ENCODE results near the gene KRTAP5-8.
"Not testable (repeated sequence)": the region's sequence is repeated elsewhere in the genome, so short reads cannot be mapped to it uniquely, and the experiment has no call there.

Gene KRTAP5-8

DNA sequence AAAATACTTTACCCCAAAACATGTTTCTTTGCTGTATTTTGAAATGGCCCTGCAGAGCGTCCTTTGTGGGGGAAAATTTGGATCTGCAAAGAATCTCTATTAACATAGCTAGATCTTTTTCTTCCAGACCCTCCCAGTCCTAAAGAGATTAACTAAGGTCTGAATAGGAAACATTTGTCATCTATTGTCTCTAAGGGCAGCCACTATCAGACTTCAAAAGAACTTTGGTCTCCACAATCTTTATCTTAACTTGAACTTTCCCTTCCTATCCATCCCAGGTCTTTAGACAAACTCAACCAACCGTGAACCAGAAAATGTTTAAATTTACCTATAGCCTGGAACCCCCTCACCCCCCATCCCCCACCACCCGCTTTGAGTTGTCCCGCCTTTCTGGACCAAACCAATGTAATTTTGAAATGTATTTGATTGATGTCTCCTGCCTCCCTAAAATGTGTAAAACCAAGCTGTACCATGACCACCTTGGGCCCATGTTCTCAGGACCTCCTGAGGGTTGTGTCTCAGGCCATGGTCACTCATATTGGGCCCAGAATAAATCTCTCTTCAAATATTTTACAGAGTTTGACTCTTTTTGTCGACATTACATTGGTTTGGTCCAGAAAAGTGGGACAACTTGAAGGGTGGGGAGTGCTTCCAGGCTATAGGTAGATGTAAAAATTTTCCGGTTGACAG is 6.8 kb downstream of the KRTAP5-8 start:
- DNase-seq = no peak

GRCh38 chr11:71545405-71545966 is 7.7 kb downstream of the KRTAP5-8 start:
- DNase-seq = no peak

DNA sequence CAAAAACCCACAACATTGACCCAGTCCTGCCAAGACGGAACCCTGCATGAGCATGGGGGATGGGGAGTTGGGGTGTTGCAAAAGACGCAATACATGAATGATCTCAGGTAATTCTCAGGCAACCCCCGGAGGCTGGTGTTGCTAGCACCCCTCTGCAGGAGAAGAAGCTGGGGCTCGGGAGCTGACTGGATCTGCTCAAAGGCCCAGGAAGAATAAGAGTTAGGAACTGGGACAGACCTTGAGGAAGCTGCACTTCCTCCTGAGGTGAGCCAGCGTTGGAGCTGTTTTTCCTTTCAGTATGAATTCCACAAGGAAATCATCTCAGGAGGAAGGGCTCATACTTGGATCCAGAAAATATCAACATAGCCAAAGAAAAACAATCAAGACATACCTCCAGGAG is 10.3 kb downstream of the KRTAP5-8 start, which contains the start of gene KRTAP5-9:
Gene KRTAP5-9 (plus strand): TSS at position 301 of the 400 bp plus-strand sequence. CDS start 238 bp downstream, outside the sequence.
- DNase-seq = no peak

DNA sequence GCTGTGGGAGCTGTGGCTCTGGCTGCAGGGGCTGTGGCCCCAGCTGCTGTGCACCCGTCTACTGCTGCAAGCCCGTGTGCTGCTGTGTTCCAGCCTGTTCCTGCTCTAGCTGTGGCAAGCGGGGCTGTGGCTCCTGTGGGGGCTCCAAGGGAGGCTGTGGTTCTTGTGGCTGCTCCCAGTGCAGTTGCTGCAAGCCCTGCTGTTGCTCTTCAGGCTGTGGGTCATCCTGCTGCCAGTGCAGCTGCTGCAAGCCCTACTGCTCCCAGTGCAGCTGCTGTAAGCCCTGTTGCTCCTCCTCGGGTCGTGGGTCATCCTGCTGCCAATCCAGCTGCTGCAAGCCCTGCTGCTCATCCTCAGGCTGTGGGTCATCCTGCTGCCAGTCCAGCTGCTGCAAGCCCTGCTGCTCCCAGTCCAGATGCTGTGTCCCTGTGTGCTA is 10.9 kb downstream of the KRTAP5-8 start:
- no peak for DNase-seq

- no peak for DNase-seq
These were observed 13.9 kb downstream of the KRTAP5-8 start for GRCh38 chr11:71551711-71552110.

DNA sequence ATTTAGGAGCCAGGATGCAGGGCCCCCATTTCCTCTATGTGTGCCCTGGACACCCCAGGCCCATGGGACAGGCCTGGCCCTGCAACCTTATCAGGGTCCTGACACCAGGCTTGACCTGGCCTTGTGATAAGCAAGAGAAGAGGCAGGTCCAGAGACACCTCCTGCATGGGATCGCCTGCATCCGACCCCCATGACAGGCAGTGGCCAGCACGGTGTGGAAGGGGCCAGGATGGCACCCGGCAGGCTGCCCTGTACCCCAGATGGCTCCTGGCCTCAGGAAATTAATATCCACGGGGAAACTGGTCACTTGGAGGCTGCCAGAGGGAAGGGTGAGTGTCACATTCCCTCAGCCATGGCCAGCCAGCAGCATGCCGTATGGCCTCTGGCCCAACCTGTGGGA is 17.2 kb downstream of the KRTAP5-8 start:
- no peak for DNase-seq

GRCh38 chr11:71555508-71555907 is 17.7 kb downstream of the KRTAP5-8 start:
- no peak for DNase-seq

DNA sequence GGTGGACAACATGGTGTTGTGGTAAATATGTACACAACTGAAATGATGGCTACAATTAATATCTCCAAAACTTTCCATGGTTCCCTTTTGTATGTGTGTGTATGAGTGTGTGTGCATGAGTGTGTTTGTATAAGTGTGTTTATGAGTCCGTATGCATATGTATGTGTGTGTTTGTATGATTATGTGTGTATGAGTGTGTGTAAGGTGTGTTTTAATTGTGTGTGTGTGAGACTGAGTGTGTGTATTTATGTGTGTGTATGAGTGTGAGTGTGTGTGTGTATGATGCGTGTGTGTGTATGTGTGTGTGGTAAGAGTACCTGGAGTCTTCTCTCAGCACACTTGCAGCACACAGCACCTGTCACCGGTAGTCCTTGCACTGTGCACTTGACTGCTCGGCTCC is 18.2 kb downstream of the KRTAP5-8 start:
- DNase-seq = no peak

GRCh38 chr11:71557257-71557656 is 19.4 kb downstream of the KRTAP5-8 start:
- DNase-seq = no peak

DNA sequence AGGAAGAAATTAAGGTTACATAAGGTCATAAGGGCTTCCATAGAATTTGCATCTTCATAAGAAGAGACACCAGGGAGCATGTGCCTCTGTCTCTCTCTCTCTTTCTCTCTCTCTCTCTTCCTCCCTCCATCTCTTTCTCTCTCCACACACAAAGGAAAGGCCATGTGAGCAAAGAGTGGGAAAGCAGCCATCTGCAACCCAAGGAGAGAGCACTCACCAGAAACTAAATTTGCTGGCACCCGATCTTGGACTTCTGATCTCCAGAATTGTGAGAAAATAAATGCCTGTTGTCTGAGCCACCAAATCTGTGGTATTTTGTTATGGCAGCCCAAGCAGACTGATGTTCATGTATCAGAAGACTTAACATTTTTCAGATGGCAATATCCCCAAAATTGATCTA is 21.2 kb downstream of the KRTAP5-8 start:
- no peak for DNase-seq

DNA sequence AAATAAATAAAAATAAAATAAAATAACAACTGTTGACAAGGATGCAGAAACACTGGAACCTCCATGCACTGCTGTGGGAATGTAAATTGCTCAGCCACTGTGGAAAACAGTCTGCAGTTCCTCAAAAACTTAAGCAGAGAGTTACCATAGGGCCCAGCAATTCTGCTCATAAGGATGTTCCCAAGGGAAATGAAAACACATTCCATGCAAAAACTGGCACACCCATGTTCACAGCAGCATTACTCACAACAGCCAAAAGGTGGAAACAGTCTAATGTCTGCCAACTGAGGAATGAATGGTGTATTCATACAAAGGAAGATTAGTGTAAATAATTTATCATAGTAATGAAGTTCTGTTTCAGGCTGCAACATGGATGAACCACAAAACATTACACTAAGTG is 24.3 kb downstream of the KRTAP5-8 start:
- no peak for DNase-seq

DNA sequence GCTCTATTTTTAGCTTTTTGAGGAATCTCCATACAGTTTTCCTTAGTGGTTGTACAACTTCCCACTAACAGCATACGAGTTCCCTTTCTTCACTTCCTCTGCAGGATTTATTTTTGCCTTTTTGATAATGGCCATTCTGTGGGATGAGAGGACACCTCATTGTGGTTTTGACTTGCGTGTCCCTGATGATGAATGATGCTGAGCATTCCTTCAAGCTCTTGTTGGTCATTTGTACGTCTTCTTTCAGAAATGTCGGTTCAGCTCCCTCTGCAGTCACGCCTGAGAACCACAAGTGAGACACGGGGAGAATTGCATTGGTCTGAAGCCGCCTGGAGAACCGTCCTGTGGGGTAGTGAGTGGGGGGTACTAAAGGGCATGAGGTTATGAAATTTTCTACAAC is 25.6 kb downstream of the KRTAP5-8 start:
- peak; percentile 9 to 38 for DNase-seq

- no peak for DNase-seq
These were observed 26.6 kb downstream of the KRTAP5-8 start for GRCh38 chr11:71564430-71564829.

GRCh38 chr11:71565263-71565662 is 27.4 kb downstream of the KRTAP5-8 start, which contains the start of gene KRTAP5-10:
TSS of gene KRTAP5-10 (plus strand) at chr11:71565563. CDS start at chr11:71565588, 25 bp downstream.
- DNase-seq = no peak

DNA sequence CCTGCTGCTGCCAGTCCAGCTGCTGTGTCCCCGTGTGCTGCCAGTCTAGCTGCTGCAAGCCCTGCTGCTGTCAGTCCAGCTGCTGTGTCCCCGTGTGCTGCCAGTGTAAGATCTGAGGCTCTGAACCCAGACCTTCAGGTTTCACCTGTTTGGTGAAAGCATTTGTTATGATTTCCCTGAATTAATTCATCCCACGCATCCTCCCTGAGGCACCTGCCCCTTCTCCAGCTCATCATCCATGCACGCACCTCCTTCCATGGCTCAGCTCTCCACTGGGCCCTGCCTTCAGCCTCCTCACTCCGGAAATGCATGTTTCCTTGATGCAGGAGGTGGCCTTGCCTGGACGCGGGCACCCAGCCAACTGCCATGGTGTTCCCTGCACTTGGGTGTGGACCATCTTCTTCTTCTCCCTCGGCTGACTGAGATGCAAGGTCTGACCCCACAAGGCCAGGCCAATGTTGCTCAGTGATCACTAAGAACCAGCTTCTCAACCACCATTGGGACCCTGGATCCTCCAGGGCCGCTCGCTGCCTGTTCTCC is 28.3 kb downstream of the KRTAP5-8 start:
- no peak for DNase-seq

GRCh38 chr11:71566626-71567599 is 29.1 kb downstream of the KRTAP5-8 start:
- not testable (repeated sequence) for DNase-seq

DNA sequence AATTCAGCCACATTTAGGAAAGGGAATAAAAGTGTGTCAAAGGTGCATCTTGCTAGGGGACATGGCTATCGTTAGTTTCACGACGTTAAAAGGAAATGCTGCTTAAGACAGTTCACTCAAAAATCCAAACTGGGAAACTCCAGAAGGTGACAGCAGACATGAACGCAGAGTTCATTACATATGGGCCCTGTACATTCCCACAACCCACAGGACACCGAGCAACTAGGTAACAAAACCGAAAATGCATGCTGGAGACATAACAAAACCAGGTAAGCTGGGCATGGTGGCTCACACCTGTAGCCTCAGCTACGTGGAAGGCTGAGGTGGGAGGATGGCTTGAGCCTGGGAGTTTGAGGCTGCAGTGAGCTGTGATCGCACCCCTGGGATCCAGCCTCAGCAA is 29.8 kb downstream of the KRTAP5-8 start:
- DNase-seq = not testable (repeated sequence)

DNA sequence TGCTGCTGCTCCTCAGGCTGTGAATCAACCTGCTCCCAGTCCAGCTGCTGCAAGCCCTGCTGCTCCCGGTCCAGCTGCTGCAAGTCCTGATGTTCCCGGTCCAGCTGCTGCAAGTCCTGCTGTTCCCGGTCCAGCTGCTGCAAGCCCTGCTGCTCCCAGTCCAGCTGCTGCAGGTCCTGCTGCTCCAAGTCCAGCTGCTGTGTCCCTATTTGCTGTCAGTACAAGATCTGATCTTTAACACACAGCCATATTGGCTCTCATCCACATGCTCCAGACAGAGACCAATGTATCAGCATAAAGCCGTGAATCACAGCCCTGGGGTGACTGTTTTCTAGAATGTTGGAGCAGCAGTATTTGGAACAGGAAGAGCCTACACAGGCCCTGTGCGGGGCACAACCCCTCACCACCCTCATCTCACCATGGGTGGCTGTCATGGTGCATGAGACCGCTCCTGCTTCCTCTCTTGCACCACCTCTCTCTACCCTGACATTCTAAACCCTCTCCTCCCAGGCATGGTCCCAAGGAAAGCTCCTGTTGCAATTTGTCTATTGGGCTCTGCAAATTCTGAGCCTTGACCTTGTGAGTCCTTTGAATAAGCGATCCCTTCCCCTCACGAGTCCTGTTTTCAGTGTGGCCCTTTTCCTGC is 31.0 kb downstream of the KRTAP5-8 start:
- DNase-seq = peak in 1 of 2 experiments; percentile 25

GRCh38 chr11:71571101-71571850 is 33.5 kb downstream of the KRTAP5-8 start:
- DNase-seq = not testable (repeated sequence)

GRCh38 chr11:71572811-71573210 is 35.0 kb downstream of the KRTAP5-8 start:
- DNase-seq = no peak

DNA sequence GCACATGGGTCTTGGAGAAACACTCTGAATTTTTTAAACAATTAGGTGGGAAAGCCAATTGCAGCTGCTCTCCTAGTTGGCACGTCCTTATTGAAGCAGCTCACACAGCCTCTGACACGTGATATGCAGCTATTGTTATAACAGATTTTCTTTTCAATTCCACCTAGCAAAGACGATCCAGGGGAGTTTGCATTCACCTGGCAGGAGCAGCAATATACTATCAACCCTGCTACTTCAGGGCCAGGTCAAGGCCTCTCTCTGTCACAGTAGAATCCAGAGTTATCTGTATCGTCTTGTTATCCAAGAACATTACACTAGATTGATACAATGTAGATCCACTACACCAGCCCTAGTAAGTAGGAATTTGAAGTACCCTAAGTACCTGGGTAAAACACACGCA is 36.6 kb downstream of the KRTAP5-8 start:
- DNase-seq = no peak
